RWPE2 (cell line): ENCODE measurements around the gene FBLN2.

Experiments
- ATAC-seq: fragments of 200-7000 bp; cut with Tn5 transposase; 3 replicates; pipeline ENCODE4 v1.9.1; 2021; ENCODE audit warnings: low read depth
- DNase-seq: peaks from one replicate; pipeline ENCODE4 v3.0.0-alpha.2; 2020; ENCODE audit warnings: low spot score
- H3K27ac ChIP-seq: fragments of 450-650 bp; 2 replicates; pipeline ENCODE4 v1.5.1; 2017; ENCODE audit warnings: mild to moderate bottlenecking; ENCODE audit not compliant: poor library complexity, severe bottlenecking
- H3K27me3 ChIP-seq: fragments of 250-450 bp; sonication (Bioruptor Pico); 2 replicates; pipeline ENCODE4 v1.5.1; 2021; ENCODE audit warnings: mild to moderate bottlenecking, moderate library complexity; ENCODE audit not compliant: insufficient read depth, poor library complexity, severe bottlenecking
- H3K36me3 ChIP-seq: fragments of 250-450 bp; sonication (Bioruptor Pico); 2 replicates; pipeline ENCODE4 v1.5.1; 2020; ENCODE audit warnings: low read depth, mild to moderate bottlenecking, moderate library complexity
- H3K4me1 ChIP-seq: fragments of 250-450 bp; sonication (Bioruptor Pico); 2 replicates; pipeline ENCODE4 v1.5.1; 2021; ENCODE audit warnings: mild to moderate bottlenecking, moderate library complexity; ENCODE audit not compliant: insufficient read depth, poor library complexity, severe bottlenecking
- H3K4me3 ChIP-seq: fragments of 250-450 bp; sonication (Bioruptor Pico); 2 replicates; pipeline ENCODE4 v1.5.1; 2021; ENCODE audit warnings: mild to moderate bottlenecking, moderate library complexity; ENCODE audit not compliant: severe bottlenecking
- H3K9me3 ChIP-seq: fragments of 250-450 bp; sonication (Bioruptor Pico); 2 replicates; pipeline ENCODE4 v1.5.1; 2021; ENCODE audit warnings: mild to moderate bottlenecking, moderate library complexity; ENCODE audit not compliant: severe bottlenecking
- TF ChIP-seq, protein P1 (sequence below): fragments of 450-650 bp; IDR thresholded peaks from one replicate; pipeline ENCODE4 v1.5.1; 2017; ENCODE audit warnings: mild to moderate bottlenecking, moderate library complexity; ENCODE audit not compliant: poor library complexity, severe bottlenecking

The FBLN2 gene

DNA sequence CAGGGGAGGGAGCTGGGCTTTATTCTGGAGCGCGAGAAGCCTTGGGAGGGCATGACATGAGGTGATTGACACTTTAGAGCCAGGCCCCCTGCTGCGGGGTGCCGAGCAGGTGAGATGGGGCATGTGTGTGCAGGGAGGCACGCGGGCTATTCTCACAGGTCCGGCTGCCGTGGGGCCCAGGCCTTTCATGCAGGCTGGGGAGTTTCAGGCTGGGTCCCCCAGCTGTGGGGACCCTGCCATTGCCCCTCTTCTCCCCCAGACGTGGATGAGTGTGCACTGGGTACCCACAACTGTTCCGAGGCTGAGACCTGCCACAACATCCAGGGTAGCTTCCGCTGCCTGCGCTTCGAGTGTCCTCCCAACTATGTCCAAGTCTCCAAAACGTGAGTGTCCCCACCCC, 87.3 kb downstream of the FBLN2 start:
- no peak for ATAC-seq

DNA sequence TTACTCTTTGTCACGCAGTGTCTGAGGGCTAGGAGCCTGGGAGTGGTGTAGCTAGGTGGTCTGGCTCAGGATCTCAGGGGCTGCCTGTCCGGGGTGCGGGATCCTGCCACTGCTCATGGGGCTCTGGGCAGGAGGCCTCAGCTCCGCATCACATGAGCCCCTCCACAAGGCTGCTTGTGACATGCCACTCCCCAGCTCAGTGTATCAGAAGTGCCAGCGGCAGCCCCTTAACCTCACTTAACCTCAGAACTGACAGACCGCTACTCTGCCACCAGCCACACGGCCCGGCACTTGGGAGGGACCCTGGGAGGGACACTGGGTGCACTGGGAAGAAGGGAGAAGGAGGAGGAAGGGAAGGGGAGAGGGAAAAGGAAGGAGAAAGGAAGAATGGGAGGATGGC, 87.9 kb downstream of the FBLN2 start:
- no peak for ATAC-seq

More for the DNA sequence above, 87.3 kb downstream of the FBLN2 start:
- Histone ChIP-seq H3K4me3 (no peak overlapping the region), H3K9me3 (no peaks in the 10 kb centered on the region), H3K27ac (no peak overlapping the region), H3K4me1 (no peaks in the 10 kb centered on the region), H3K27me3 (no peaks in the 10 kb centered on the region), H3K36me3 (no peaks in the 10 kb centered on the region)
- TF ChIP-seq, protein P1, sequence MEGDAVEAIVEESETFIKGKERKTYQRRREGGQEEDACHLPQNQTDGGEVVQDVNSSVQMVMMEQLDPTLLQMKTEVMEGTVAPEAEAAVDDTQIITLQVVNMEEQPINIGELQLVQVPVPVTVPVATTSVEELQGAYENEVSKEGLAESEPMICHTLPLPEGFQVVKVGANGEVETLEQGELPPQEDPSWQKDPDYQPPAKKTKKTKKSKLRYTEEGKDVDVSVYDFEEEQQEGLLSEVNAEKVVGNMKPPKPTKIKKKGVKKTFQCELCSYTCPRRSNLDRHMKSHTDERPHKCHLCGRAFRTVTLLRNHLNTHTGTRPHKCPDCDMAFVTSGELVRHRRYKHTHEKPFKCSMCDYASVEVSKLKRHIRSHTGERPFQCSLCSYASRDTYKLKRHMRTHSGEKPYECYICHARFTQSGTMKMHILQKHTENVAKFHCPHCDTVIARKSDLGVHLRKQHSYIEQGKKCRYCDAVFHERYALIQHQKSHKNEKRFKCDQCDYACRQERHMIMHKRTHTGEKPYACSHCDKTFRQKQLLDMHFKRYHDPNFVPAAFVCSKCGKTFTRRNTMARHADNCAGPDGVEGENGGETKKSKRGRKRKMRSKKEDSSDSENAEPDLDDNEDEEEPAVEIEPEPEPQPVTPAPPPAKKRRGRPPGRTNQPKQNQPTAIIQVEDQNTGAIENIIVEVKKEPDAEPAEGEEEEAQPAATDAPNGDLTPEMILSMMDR: no peak
- DNase-seq: no peak

DNA sequence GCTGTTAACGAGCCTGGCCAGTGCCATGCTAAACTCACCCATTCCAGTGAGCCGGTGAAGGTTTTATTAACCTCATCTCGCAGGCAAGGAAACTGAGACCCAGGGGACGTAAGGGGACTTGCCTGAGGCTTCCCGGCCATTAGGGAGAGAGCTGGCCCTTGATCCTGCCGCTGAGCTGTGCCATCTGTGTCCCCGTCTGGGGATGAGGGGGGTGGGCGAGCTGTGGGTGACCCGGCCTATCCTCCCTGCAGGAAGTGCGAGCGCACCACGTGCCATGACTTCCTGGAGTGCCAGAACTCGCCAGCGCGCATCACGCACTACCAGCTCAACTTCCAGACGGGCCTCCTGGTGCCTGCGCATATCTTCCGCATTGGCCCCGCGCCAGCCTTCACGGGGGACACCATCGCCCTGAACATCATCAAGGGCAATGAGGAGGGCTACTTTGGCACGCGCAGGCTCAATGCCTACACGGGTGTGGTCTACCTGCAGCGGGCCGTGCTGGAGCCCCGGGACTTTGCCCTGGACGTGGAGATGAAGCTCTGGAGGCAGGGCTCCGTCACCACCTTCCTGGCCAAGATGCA, 88.5 kb downstream of the FBLN2 start:
- Histone ChIP-seq H3K4me1 (no peaks in the 10 kb centered on the region), H3K27me3 (no peaks in the 10 kb centered on the region), H3K27ac (no peak overlapping the region), H3K4me3 (no peak overlapping the region), H3K36me3 (no peaks in the 10 kb centered on the region), H3K9me3 (no peaks in the 10 kb centered on the region)
- ATAC-seq (no peak), DNase-seq (no peak)
- TF ChIP-seq, protein P1: no peak

More for the DNA sequence above, 87.9 kb downstream of the FBLN2 start:
- no peaks in the 10 kb centered on the region for H3K36me3 ChIP-seq
- no peak for DNase-seq
- no peaks in the 10 kb centered on the region for H3K4me1 ChIP-seq
- H3K4me3 ChIP-seq: no peak overlapping the region
- H3K27ac ChIP-seq: no peak overlapping the region
- TF ChIP-seq, protein P1: no peak
- no peaks in the 10 kb centered on the region for H3K9me3 ChIP-seq
- no peaks in the 10 kb centered on the region for H3K27me3 ChIP-seq

DNA sequence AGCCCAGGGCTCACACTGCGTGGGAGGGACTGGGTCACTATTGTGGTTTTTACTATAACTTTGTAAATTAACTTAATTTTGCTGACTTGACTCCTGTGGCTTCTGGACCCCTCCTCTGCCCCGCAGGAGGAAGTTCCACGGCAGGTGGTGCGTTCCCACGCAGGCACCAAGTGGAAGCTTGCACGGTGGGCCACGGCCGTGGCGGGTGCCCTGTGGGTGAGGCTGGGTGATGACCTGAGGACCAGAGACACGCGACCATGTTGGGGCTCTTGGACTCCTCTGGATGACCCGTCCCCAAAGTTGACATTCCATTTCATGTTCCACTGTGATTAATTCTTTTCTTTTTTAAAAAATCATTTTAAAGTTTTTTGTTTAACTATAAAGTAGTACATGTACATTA, 89.0 kb downstream of the FBLN2 start:
- Histone ChIP-seq H3K36me3 (no peaks in the 10 kb centered on the region), H3K4me3 (no peak overlapping the region), H3K27me3 (no peaks in the 10 kb centered on the region), H3K4me1 (no peaks in the 10 kb centered on the region), H3K27ac (no peak overlapping the region), H3K9me3 (no peaks in the 10 kb centered on the region)
- no peak for ATAC-seq
- DNase-seq: no peak
- TF ChIP-seq, protein P1: no peak

DNA sequence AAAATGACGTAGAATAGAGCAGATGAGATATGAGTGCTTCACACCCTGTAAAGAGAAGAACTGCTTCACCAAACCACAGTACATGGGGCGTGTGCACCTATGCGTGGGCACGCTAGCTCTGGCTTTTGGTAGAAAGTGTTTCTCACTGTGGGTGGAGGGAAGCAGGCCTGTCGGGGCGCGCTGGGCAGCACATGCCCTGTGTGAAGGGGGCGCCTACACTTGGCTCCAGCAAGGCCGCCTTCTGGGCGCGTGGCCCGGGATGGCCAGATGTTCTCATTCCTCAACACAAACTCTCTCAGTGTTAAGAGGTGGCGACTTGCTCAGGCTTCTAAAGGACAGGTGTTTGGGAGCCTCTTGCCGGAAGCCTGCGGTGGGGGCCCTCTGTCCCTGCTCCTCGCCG, 90.0 kb downstream of the FBLN2 start:
- Histone ChIP-seq H3K9me3 (no peaks in the 10 kb centered on the region), H3K36me3 (no peaks in the 10 kb centered on the region), H3K27ac (no peak overlapping the region), H3K4me3 (no peak overlapping the region), H3K27me3 (no peaks in the 10 kb centered on the region), H3K4me1 (no peaks in the 10 kb centered on the region)
- DNase-seq (no peak), ATAC-seq (peak; percentile 54)
- TF ChIP-seq, protein P1: no peak
